ENCODE results near the gene TRIM28.

TRIM28 gene

GRCh38 chr19:58520257-58520599, 23.6 kb upstream of the TRIM28 start:
- no peak for DNase-seq (ENCODE audit: low read depth)
- H3K4me3 ChIP-seq (ENCODE audit: low read length): peak overlapping the region; percentile 81
- no peak for TF ChIP-seq CTCF (conservative IDR thresholded peaks at IDR 0.05; ENCODE audit: low read depth, low read length)

- no peak for TF ChIP-seq CTCF (conservative IDR thresholded peaks at IDR 0.05; ENCODE audit: low read depth, low read length)
- no peak for DNase-seq (ENCODE audit: low read depth)
- no peak overlapping the region for H3K4me3 ChIP-seq (ENCODE audit: low read length)
Measured at GRCh38 chr19:58521651-58522050, 22.2 kb upstream of the TRIM28 start.

GRCh38 chr19:58522709-58523108, 21.2 kb upstream of the TRIM28 start:
- no peak overlapping the region for H3K4me3 ChIP-seq (ENCODE audit: low read length)
- DNase-seq (ENCODE audit: low read depth): no peak
- no peak for TF ChIP-seq CTCF (conservative IDR thresholded peaks at IDR 0.05; ENCODE audit: low read depth, low read length)

- TF ChIP-seq CTCF (conservative IDR thresholded peaks at IDR 0.05; ENCODE audit: low read depth, low read length): no peak
- H3K4me3 ChIP-seq (ENCODE audit: low read length): no peak overlapping the region
- DNase-seq (ENCODE audit: low read depth): no peak
Measured at GRCh38 chr19:58529405-58529804, 14.5 kb upstream of the TRIM28 start.

GRCh38 chr19:58531034-58531840, 12.6 kb upstream of the TRIM28 start:
- H3K4me3 ChIP-seq (ENCODE audit: low read length): no peak overlapping the region
- TF ChIP-seq CTCF (conservative IDR thresholded peaks at IDR 0.05; ENCODE audit: low read depth, low read length): no peak
- DNase-seq (ENCODE audit: low read depth): no peak

DNA sequence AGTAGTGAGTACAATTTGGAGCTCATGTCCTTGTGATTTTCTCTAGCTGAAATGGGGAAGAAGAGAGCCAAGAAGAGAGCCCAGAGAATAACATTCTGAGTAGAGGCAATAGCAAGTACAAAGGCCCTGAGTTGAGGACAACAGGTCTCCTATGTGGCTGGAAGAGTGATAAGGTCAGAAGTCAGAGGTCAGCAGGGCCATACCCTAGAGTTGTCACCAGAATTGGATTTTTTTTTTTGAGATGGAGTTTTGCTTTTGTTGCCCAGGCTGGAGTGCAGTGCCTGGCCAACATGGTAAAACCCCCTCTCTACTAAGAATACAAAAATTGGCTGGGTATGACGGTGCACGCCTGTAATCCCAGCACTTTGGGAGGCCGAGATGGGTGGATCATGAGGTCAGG, 8.0 kb upstream of the TRIM28 start:
- no peak for TF ChIP-seq CTCF (conservative IDR thresholded peaks at IDR 0.05; ENCODE audit: low read depth, low read length)
- DNase-seq (ENCODE audit: low read depth): no peak

More for the DNA sequence above, 8.0 kb upstream of the TRIM28 start:
- H3K4me3 ChIP-seq (ENCODE audit: low read length): no peak overlapping the region

All from retinal pigment epithelial cell (primary cell).